ENCODE measurements around the gene NTNG2. TPM values are rescaled to one million over a fixed set of nuclear protein-coding genes. Genes with fewer than 3 reads are reported as not detected.

Gene NTNG2
- total and polyA plus RNA-seq, 9 of the 15 experiments (the other 6 are each of a cell fraction or from before 2014, with no cell fraction given): 0.01 to 0.11 (median 0.09) TPM; not detected in 6

DNA sequence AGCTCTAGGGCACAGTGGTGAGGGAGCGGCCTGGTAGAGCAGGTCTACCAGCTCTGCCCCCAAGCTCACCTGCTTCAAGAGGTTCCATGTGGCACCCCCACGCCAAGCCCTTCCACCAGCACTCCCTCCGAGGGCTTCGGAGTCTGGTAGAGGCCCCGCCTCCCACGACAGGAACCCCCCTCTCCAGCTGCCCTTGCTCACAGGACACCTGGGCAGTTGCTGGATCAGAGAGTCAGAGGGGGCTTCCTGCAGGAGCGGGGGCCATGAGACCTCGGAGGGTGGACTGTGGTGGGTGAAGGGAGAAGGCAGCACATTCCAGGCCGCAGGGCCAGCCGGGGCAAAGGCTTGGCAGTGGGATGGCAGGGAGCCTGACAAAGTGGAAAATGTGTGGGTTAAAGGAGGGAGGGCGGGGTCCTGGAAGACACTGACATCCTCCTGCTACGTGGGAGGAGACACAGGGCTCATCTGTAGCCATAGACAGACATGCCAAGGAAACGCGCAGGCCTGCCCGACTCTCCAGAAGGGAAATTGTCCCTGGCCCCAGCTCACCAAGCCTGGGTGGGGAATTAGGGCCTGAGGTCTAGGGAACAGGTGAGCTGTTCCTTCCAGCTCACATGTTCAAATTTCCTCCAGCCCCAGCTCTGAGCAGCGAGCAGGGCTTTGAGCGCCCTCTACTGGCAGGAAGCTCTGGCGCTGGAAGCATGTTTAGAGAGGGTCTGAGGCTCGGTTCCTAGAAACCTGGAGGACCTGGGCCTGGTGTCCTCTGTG lies 74.2 kb downstream of the NTNG2 start:
- WGBS (ENCODE audit: insufficient coverage, low coverage, missing lambda C conversion rate): 4% methylated on average over 19 of the region's 19 CpGs
- FAIRE-seq (peak; percentile 94), ATAC-seq (peak; percentile 61), DNase-seq (ENCODE audit: extremely low read depth in 1 of 4, low spot score in 3 of 4) (peak; percentile 80 to 84 (median 82))
- ChIA-PET CTCF (ENCODE audit: low intra/inter-chr PET ratio) (interaction anchor here (0.6 to 1.7 kb wide), 7 partner anchors 23 to 481 kb away, joined by 3 to 7 read pairs (median 3); no protein-coding TSS in a partner anchor), POLR2A (interaction anchor here (1.0 to 1.9 kb wide), 2 partner anchors 8 to 471 kb away, joined by 3 to 4 read pairs; no protein-coding TSS in a partner anchor)
- in situ Hi-C loops (cut with MboI) (no loop called here), intact Hi-C loops (cut with micrococcal nuclease) (loop anchor here (1.0 to 2.0 kb wide), 2 partner anchors 66 to 473 kb away; no protein-coding TSS in a partner anchor)
- peaks cover 9% of the 10 kb centered on the region for H4K20me1 ChIP-seq (replicated peaks; ENCODE audit: control insufficient read depth, insufficient read depth, low read length)
- H3K79me2 ChIP-seq (ENCODE audit: control insufficient read depth, insufficient read depth, low read length): no peaks in the 10 kb centered on the region
- no peak overlapping the region for H2AFZ ChIP-seq (ENCODE audit: low read depth, low read length)
- no peaks in the 10 kb centered on the region for H3K9me3 ChIP-seq (replicated peaks; ENCODE audit: control insufficient read depth, insufficient read depth, low read depth, low read length)
- no peak overlapping the region for H3K9ac ChIP-seq (ENCODE audit: insufficient read depth in 1 of 2, low read depth in 2 of 2, low read length in 2 of 2)
- no peak overlapping the region for H3K4me3 ChIP-seq
- H3K9me1 ChIP-seq (ENCODE audit: control insufficient read depth, insufficient read depth, low read length): no peaks in the 10 kb centered on the region
- no TSS peak for BruUV-seq (replicated peaks)
- H3K27ac ChIP-seq (ENCODE audit: extremely low read depth, low read depth, low read length): no peak overlapping the region
- no peaks in the 10 kb centered on the region for H3K36me3 ChIP-seq (ENCODE audit: control insufficient read depth, insufficient read depth, low read length)
- no peak overlapping the region for H3K4me2 ChIP-seq (ENCODE audit: insufficient read depth, low read length)
- peaks cover 18 to 79% of the 10 kb centered on the region in 2 experiments; a peak in 4 of 5 replicates for H3K27me3 ChIP-seq (ENCODE audit: control insufficient read depth in 2 of 2, insufficient read depth in 2 of 2, low read length in 2 of 2)
- H3K4me1 ChIP-seq (replicated peaks in 1 of 2; ENCODE audit: control insufficient read depth in 2 of 2, insufficient read depth in 2 of 2, low read length in 2 of 2): peaks cover 0 to 32% of the 10 kb centered on the region in 2 experiments; a peak in 2 of 5 replicates
- TF ChIP-seq XRCC5 (IDR thresholded peaks at IDR 0.05; ENCODE audit: low read depth, low read length): 0 out of 2 replicates have a peak, but pooled peaks have one; percentile 40
- 0 out of 4 replicates have a peak, but pooled peaks of 1 of the 2 experiments have one; percentile 19 for TF ChIP-seq RCOR1 (IDR thresholded peaks at IDR 0.05; ENCODE audit: borderline replicate concordance in 1 of 2, low read depth in 2 of 2, low read length in 2 of 2)
- no peak for TF ChIP-seq PRMT5 (CRISPR knock-in tag; IDR thresholded peaks at IDR 0.05)
- 0 out of 2 replicates have a peak, but pooled peaks have one; percentile 20 for TF ChIP-seq BHLHE40 (IDR thresholded peaks at IDR 0.05; ENCODE audit: low read length)
- TF ChIP-seq EGR1 (conservative IDR thresholded peaks at IDR 0.05): peak; percentile 38
- TF ChIP-seq KLF16 (IDR thresholded peaks at IDR 0.05): peak; percentile 49
- TF ChIP-seq, protein P1, sequence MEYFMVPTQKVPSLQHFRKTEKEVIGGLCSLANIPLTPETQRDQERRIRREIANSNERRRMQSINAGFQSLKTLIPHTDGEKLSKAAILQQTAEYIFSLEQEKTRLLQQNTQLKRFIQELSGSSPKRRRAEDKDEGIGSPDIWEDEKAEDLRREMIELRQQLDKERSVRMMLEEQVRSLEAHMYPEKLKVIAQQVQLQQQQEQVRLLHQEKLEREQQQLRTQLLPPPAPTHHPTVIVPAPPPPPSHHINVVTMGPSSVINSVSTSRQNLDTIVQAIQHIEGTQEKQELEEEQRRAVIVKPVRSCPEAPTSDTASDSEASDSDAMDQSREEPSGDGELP (CRISPR knock-in tag; IDR thresholded peaks at IDR 0.05; ENCODE audit: borderline replicate concordance): 0 out of 2 replicates have a peak, but pooled peaks have one; percentile 43
- TF ChIP-seq, protein P2, sequence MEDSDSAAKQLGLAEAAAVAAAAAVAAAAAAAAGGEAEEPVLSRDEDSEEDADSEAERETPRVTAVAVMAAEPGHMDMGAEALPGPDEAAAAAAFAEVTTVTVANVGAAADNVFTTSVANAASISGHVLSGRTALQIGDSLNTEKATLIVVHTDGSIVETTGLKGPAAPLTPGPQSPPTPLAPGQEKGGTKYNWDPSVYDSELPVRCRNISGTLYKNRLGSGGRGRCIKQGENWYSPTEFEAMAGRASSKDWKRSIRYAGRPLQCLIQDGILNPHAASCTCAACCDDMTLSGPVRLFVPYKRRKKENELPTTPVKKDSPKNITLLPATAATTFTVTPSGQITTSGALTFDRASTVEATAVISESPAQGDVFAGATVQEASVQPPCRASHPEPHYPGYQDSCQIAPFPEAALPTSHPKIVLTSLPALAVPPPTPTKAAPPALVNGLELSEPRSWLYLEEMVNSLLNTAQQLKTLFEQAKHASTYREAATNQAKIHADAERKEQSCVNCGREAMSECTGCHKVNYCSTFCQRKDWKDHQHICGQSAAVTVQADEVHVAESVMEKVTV (CRISPR knock-in tag; IDR thresholded peaks at IDR 0.05): peak; percentile 47; the same call in 1 of the 2 replicates
- TF ChIP-seq MYC (IDR thresholded peaks at IDR 0.05; ENCODE audit: low read depth, low read length): peak; percentile 38; the same call in 1 of the 2 replicates
- TF ChIP-seq MYC (CRISPR knock-in tag; IDR thresholded peaks at IDR 0.05; ENCODE audit: borderline replicate concordance, low read depth): no peak
- TF ChIP-seq, protein P3, sequence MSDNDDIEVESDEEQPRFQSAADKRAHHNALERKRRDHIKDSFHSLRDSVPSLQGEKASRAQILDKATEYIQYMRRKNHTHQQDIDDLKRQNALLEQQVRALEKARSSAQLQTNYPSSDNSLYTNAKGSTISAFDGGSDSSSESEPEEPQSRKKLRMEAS (CRISPR knock-in tag; IDR thresholded peaks at IDR 0.05): 0 out of 2 replicates have a peak, but pooled peaks have one; percentile 35
- TF ChIP-seq STAG1 (CRISPR knock-in tag; IDR thresholded peaks at IDR 0.05; ENCODE audit: borderline replicate concordance): peak; percentile 40; the same call in 1 of the 2 replicates
- peak; percentile 72 for TF ChIP-seq SMC3 (conservative IDR thresholded peaks at IDR 0.05; ENCODE audit: insufficient read depth, low read depth, low read length)
- no peak for TF ChIP-seq ZNF224 (CRISPR knock-in tag; IDR thresholded peaks at IDR 0.05)
- TF ChIP-seq RAD21 (CRISPR knock-in tag; conservative IDR thresholded peaks at IDR 0.05 in 1 of 2, IDR thresholded peaks at IDR 0.05 in 1 of 2): peak; percentile 67 to 88
